ENCODE results near the gene PMM1. TPM values are rescaled to one million over a fixed set of nuclear protein-coding genes. Genes with fewer than 3 reads are reported as not detected.
A peak's percentile ranks its signal among the peaks of the same experiment; 100 is the strongest.

The PMM1 gene
- total and polyA plus RNA-seq, 11 donors, result 10.8 to 34.8 (median 22.9) TPM

DNA sequence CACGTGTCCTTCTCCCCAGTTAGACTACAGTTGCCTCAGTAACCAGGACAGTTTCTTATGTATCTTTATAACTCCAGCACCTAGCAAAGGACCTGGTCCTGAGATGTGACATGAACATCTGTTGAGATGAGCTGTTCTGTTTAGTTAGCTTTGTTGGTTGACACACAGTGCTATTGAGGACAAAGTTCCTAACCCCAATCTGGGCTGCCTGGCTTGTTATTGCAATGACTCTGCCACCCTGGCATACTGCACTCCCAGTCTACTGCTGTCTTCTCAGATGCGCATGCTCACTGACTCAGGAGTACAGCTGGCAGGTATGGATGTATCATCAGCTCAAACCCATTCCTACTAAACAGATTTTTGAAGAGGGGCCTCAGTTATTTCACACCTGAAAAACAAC is 23.8 kb upstream of the PMM1 start:
- Histone ChIP-seq H3K4me3 (no peak overlapping the region), H3K4me1 (peaks cover 0 to 16% (median 0%) of the 10 kb centered on the region in 12 donors), H3K9me3 (no peaks in the 10 kb centered on the region), H3K36me3 (peaks cover 0 to 21% (median 0%) of the 10 kb centered on the region in 9 donors), H3K27me3 (no peaks in the 10 kb centered on the region), H3K27ac (no peak overlapping the region)
- ATAC-seq (no peak), DNase-seq (no peak)
- intact Hi-C loops (cut with DNase I), result no loop called here
- 92 to 97% (median 94%) methylated on average over 2 of the region's 2 CpGs for WGBS, 4 donors
- TF ChIP-seq, protein P1, sequence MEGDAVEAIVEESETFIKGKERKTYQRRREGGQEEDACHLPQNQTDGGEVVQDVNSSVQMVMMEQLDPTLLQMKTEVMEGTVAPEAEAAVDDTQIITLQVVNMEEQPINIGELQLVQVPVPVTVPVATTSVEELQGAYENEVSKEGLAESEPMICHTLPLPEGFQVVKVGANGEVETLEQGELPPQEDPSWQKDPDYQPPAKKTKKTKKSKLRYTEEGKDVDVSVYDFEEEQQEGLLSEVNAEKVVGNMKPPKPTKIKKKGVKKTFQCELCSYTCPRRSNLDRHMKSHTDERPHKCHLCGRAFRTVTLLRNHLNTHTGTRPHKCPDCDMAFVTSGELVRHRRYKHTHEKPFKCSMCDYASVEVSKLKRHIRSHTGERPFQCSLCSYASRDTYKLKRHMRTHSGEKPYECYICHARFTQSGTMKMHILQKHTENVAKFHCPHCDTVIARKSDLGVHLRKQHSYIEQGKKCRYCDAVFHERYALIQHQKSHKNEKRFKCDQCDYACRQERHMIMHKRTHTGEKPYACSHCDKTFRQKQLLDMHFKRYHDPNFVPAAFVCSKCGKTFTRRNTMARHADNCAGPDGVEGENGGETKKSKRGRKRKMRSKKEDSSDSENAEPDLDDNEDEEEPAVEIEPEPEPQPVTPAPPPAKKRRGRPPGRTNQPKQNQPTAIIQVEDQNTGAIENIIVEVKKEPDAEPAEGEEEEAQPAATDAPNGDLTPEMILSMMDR (IDR thresholded peaks at IDR 0.05), result no peak
- no peak for TF ChIP-seq POLR2A (IDR thresholded peaks at IDR 0.05)

GRCh38 chr22:41612603-41613306 is 23.1 kb upstream of the PMM1 start:
- DNase-seq, result no peak
- Histone ChIP-seq H3K4me3 (no peak overlapping the region), H3K4me1 (peaks cover 0 to 13% (median 0%) of the 10 kb centered on the region in 12 donors), H3K36me3 (peaks cover 0 to 23% (median 0%) of the 10 kb centered on the region in 9 donors), H3K9me3 (no peaks in the 10 kb centered on the region), H3K27ac (no peak overlapping the region), H3K27me3 (no peaks in the 10 kb centered on the region)
- TF ChIP-seq POLR2A (IDR thresholded peaks at IDR 0.05), result no peak
- TF ChIP-seq, protein P1 (IDR thresholded peaks at IDR 0.05), result no peak
- WGBS, 4 donors, result 94 to 95% (median 94%) methylated on average over 6 of the region's 6 CpGs
- no peak for ATAC-seq
- intact Hi-C loops (cut with DNase I), result no loop called here

- Histone ChIP-seq H3K4me3 (no peak overlapping the region), H3K27me3 (no peaks in the 10 kb centered on the region), H3K4me1 (peaks cover 0 to 8% (median 0%) of the 10 kb centered on the region in 12 donors), H3K36me3 (peaks cover 0 to 59% (median 41%) of the 10 kb centered on the region in 9 donors), H3K9me3 (no peaks in the 10 kb centered on the region), H3K27ac (peak overlapping the region in 2 of 12 donors; percentile 9 to 26)
- ATAC-seq (peak; percentile 57 to 78 (median 74)), DNase-seq (peak in 1 of 5 donors; percentile 48)
- 74 to 91% (median 87%) methylated on average over 3 of the region's 3 CpGs for WGBS, 4 donors
- TF ChIP-seq, protein P1 (IDR thresholded peaks at IDR 0.05), result no peak
- no peak for TF ChIP-seq POLR2A (IDR thresholded peaks at IDR 0.05)
- intact Hi-C loops (cut with DNase I), result loop anchor here in 1 of 10 donors (10.0 kb wide), 1 partner anchor 54 kb away; no protein-coding TSS in a partner anchor
These were observed 18.7 kb upstream of the PMM1 start for GRCh38 chr22:41608386-41608785.

DNA sequence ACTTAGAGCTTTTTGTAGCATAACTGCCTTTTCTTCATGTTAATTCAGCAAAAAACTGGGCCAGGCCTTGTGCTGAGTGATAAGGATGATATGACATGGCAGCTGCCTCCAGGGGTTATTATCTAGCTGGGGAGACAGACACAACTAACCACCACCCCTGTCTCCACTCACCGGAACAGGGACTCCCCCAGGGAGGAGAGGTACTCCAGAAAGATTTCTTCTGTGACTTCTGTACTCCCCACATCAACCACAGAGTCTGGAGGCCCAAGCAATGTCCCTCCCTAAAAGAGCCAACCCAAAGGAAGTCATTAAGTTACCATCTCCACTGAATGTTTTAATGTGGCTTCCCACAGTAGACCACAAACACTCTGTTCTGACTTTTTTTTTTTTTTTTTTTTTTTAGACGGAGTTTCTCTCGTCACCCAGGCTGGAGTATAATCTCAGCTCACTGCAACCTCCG is 14.3 kb upstream of the PMM1 start:
- H3K9me3 ChIP-seq, result no peaks in the 10 kb centered on the region
- intact Hi-C loops (cut with DNase I), result loop anchor here in 1 of 10 donors (10.0 kb wide), 1 partner anchor 49 kb away; no protein-coding TSS in a partner anchor
- no peak for DNase-seq
- H3K4me1 ChIP-seq, result peaks cover 0 to 8% (median 0%) of the 10 kb centered on the region in 12 donors
- H3K36me3 ChIP-seq, result peaks cover 0 to 88% (median 66%) of the 10 kb centered on the region in 9 donors
- no peak overlapping the region for H3K27ac ChIP-seq
- WGBS, 4 donors, result 68 to 86% (median 77%) methylated on average over 4 of the region's 4 CpGs
- TF ChIP-seq POLR2A (IDR thresholded peaks at IDR 0.05), result no peak
- TF ChIP-seq, protein P1 (IDR thresholded peaks at IDR 0.05), result no peak
- no peaks in the 10 kb centered on the region for H3K27me3 ChIP-seq
- no peak overlapping the region for H3K4me3 ChIP-seq
- no peak for ATAC-seq
